HG02981 (cell line): ENCODE results near the gene MPPED1.

Source experiments
- ATAC-seq: cut with Tn5 transposase; IDR thresholded peaks from one replicate; pipeline ENCODE4 v1.9.1; 2021; ENCODE audit warnings: mild to moderate bottlenecking, moderate library complexity; ENCODE audit not compliant: unreplicated experiment

Gene MPPED1

DNA sequence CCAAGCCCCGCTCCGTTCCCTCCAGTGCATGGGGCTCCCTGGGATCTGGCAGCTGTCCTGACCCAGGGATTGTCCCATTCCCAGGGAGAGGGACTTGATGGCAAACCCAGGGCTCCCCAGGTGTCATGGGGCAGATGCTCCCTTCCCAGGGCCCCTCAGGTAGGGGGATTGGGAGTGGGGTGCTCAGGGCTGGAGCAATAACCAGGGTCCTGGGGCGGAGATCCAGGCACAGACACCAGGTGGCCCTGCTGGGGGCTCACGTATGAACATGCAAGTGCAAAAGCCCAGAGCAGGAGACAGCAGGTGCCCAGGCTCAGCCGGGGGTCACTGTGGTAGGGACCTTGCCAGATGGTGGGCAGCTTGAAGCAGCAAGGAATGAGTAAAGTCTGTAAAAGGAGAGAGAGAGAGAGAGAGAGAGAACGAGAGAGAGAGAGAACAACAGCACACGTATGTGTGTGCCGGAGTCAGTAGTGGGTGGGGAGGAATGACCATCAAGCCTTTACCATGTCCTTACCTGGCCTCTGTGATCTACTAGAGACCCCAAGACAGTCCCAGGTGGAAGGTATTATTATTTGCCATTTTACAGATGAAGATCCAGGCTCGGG is 19.3 kb upstream of the MPPED1 start:
- ATAC-seq = no peak

- ATAC-seq = no peak
Measured at GRCh38 chr22:43393132-43393843, 18.5 kb upstream of the MPPED1 start.

DNA sequence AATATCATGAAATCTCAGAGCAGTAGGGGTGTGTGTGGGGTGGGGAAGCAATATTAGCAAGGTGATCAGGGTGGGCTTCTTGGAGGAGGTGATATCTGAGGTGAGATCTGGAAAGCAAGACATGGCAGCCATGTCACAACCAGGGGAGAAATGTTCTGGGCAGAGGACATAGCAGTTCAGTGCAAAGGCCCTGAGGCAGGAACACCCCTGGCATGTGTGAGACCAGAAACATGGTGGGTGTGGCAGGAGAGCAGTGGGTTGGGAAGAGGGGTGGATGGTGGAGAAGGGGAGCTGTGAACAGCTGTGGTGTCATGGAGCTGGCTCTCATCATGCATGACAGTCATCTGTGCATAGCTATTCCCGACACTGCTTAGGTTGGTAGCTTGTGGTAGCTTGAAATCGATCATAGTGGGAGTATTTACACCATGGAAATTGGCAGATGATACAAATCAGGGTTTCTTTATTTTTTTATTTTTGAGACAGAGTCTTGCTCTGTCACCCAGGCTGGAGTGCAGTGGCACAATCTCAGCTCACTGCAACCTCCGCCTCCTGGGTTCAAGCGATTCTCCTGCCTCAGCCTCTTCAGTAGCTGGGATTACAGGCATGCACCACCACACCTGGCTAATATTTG is 17.9 kb upstream of the MPPED1 start:
- no peak for ATAC-seq

GRCh38 chr22:43395086-43395695 is 16.6 kb upstream of the MPPED1 start:
- ATAC-seq = no peak

DNA sequence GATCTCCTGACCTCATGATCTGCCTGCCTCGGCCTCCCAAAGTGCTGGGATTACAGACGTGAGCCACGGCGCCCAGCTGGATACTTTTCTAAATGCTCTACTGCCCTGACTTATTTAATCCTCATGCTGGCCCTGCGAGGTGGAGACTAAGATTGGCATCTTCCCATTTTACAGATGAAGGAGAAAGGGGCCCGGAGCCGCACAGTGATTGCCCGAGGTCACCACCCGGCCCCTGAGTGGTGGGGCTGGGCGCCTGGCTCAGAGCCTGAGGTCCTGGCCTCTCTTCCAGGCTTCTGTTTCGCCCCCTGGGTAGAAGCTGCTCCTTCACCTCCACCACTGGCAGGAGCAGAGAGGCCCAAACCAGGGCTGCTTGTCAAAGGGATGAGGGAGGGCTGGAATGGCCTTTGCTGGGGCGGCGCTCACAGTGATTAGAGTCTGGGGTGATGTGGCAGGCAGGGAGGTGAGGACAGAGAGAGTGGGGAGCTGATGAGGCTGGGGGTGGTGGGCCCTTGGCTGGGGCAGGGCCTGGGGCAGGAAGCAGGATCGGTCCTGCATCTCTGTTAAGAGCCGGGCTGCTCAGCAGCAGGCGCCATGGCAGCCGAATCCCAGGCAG is 15.4 kb upstream of the MPPED1 start:
- no peak for ATAC-seq

- no peak for ATAC-seq
Measured at GRCh38 chr22:43396934-43397457, 14.8 kb upstream of the MPPED1 start.

DNA sequence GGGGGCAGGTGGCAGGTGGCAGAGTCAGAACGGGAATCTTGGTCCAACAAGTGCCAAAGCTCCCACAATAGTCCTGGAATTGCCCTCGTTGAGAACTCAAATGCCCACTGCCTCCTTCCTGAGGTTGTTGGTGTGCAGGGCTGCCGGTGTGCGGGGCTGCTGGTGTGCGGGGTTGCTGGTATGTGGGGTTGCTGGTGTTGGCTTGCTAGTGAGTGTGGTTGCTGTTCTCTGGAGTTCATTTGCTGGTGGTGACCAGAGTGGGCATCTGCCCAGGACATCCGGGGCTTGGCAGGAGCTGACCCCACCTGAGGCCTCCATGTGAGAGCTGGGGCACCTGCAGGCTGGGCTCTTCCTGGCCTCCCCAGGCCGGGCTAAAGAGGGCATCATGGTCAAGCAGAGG is 14.0 kb upstream of the MPPED1 start:
- no peak for ATAC-seq

DNA sequence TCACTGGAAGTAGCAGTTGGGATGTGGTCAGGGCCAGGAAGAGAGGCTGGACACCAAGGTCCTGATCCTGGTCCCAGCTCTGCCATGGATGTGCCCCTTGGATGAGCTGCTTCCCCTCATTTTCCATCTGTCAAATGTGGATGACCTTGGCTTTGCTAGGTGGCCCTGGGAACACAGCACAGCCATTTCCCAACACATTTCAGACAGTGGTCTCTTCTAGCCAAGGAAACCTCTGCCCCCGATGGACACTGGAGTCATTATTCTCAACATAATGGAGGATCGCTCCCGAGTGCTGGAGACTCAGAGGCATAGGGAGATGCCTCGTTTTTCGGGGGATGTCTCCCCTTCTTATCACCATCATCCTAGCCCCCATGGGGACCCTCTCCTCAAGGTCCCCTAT is 13.6 kb upstream of the MPPED1 start:
- no peak for ATAC-seq

DNA sequence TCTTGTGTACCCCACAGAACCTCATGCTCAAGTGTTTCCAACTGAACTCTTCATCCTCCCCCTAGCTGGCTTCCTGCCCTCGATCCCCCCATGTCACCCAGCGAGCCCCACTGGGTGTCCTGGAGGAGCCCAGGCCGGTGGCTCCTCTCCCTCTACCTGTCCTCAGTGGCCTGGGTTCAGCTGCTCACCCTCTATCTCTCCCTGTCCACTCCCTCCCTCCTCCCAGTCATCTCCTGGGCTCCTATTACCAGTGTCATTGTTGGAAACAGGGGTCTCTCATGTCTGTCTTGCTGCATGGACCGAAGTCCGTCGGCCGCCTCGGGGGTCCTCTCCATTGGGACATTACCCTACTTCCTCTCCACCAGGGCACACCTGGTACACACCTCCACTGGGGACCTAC is 12.9 kb upstream of the MPPED1 start:
- no peak for ATAC-seq

GRCh38 chr22:43399338-43399979 is 12.4 kb upstream of the MPPED1 start:
- ATAC-seq = no peak

- ATAC-seq = no peak
Measured at GRCh38 chr22:43399980-43400358, 11.8 kb upstream of the MPPED1 start.

DNA sequence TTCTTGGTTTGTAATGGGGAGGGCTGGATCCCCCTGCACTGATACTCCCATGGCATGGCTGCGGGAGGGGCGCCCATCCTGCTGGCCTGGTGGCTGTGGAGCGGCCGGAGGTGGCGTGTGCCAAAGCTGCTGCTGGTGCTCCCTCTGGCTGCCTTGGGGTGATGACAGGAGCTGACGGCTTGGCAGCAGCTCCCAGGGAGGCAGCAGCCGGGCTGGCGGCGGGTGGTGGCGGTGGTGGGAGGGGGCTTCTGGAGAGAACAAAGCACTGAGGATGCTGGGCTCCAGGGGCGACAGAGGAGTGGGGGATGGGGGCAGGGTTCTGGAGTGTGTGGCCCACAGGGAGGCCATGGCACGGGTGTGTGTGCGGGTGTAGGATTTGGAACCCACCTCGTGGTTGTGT is 11.4 kb upstream of the MPPED1 start:
- no peak for ATAC-seq

- no peak for ATAC-seq
Measured at GRCh38 chr22:43401233-43401632, 10.6 kb upstream of the MPPED1 start.

DNA sequence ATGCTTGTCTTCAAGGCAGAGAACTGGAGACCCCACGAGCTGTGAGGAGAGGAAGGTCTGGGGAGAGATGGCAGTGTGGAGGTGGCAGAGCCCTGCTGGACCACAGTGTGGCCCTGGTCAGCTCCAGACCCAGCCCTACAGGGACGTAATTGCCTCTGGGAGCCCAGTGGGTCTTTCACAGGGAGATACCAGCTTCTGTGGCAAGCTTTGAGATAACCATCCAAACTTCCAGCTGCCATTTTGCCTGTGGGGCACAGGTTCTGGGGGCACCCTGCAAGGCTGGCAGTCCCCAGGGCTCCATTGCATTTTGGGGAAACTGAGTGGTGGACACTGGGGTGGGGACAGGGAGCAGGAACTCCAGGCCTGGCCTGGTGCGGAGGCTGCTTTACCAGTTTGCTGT is 10.2 kb upstream of the MPPED1 start:
- ATAC-seq = no peak

- ATAC-seq = no peak
Measured at GRCh38 chr22:43402128-43402527, 9.7 kb upstream of the MPPED1 start.

DNA sequence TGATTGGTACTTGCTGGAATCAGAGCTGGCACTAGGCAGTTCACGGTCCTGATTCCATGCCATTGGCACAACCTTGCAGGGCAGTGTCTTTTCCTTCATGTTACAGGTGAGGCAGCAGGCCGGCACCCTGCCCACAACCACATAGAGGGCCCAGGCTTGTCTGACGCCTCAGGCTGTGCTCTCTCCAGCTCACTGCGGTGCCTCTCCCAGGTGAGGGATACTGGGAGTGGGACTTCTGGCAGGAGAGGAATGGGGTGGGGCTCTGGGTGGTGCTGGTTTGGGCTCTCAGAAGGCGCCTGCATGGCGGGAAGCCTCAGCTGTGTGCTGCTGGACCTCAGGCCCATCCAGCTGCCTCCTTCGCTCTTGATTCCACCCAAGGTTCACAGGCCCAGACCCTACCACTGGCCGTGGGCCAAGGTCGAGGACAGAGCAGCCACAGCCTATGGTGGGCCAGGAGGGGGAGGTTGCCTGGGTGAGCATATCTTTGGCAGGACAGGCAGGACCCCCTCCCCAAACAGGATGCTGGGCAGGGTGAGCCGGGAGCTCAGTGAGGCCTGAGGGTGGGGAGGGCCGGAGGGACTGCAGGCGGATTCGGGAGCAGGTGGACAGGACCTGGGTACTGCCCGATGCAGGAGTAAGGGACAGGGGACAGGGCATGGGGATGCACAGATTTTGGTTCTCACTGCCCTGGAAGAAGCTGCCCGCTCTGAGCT is 7.0 kb upstream of the MPPED1 start:
- ATAC-seq = no peak

- ATAC-seq = no peak
Measured at GRCh38 chr22:43406186-43406790, 5.5 kb upstream of the MPPED1 start.

DNA sequence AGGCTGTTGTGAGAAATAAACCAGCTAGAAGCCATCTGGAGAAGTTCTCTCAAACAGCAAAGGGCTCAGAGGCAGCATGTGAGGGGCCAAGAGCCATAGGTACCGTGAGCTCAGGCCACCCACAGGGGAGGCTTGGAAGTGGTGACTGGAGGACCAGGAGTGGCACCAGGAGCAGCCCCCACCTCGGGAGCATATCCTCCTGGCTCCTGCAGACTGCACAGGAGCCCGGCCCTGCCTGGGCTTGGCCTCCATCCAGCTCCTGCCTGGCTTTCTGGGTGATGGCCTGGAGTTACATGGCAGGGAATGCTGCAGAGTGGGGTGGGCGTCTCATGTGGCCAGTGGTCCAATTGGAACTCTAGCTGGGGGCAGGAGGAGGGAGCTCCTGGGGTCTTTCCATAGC is 4.2 kb upstream of the MPPED1 start:
- no peak for ATAC-seq

- no peak for ATAC-seq
Measured at GRCh38 chr22:43408009-43408408, 3.8 kb upstream of the MPPED1 start.

- ATAC-seq = no peak
Measured at GRCh38 chr22:43409046-43409445, 2.8 kb upstream of the MPPED1 start.
